Transverse colon (tissue), 4 donors: ENCODE data around the gene MFAP4. TPM values are rescaled to one million over a fixed set of nuclear protein-coding genes. Genes with fewer than 3 reads are reported as not detected.

Experiments used
- DNase-seq: peaks from one replicate; pipeline ENCODE4 v3.0.0-alpha.2; 2019
- H3K27ac ChIP-seq, 4 donors: fragments of 200-600 bp; sonication (generic); 2 replicates each; pipeline ENCODE4 v1.5.1; 2016 to 2018; ENCODE audit warnings: inconsistent platforms in 4 of 4
- H3K27me3 ChIP-seq: fragments of 200-600 bp; sonication (generic); 2 replicates; pipeline ENCODE4 v1.5.1; 2017; ENCODE audit warnings: inconsistent platforms
- H3K36me3 ChIP-seq, 4 donors: fragments of 200-600 bp; sonication (generic); 2 replicates each; pipeline ENCODE4 v1.5.1; 2017 to 2019; ENCODE audit warnings: inconsistent platforms in 4 of 4
- H3K4me1 ChIP-seq, 4 donors: fragments of 200-600 bp; sonication (generic); 2 replicates each; pipeline ENCODE4 v1.5.1; 2017 to 2020; ENCODE audit warnings: inconsistent platforms in 4 of 4
- H3K4me3 ChIP-seq, 4 donors: fragments of 200-600 bp; sonication (generic); 1 replicate in 1 of 4; 2 replicates in 3 of 4; pipeline versions ENCODE4 v1.5.1 to v1.6.1; 2017 to 2019; ENCODE audit warnings: inconsistent platforms in 4 of 4
- H3K9me3 ChIP-seq, 2 donors: fragments of 200-600 bp; sonication (generic); 2 replicates each; pipeline ENCODE4 v1.5.1; 2017 to 2019; ENCODE audit warnings: inconsistent platforms in 2 of 2
- CTCF ChIP-seq, 5 experiments: fragments of 200-600 bp in 3 of 5; fragments of 450-650 bp in 2 of 5; sonication (generic) in 3 of 5; IDR thresholded peaks; 1 replicate in 2 of 5; 2 replicates in 3 of 5; pipeline ENCODE4 v1.5.1; 2016 to 2017; ENCODE audit warnings: antibody characterized with exemption in 5 of 5, inconsistent platforms in 3 of 5, mild to moderate bottlenecking in 2 of 5, moderate library complexity in 1 of 5
- EP300 ChIP-seq: sonication (generic); formaldehyde crosslinking; IDR thresholded peaks from one replicate; pipeline ENCODE4 v1.6.1; 2017; ENCODE audit warnings: antibody characterized with exemption, low read depth
- POLR2A ChIP-seq: fragments of 450-650 bp; IDR thresholded peaks from one replicate; pipeline ENCODE4 v1.6.1; 2016; ENCODE audit warnings: antibody characterized with exemption, mild to moderate bottlenecking, moderate library complexity
- POLR2AphosphoS5 ChIP-seq, 3 donors: sonication (generic); formaldehyde crosslinking; IDR thresholded peaks; one replicate each; pipeline ENCODE4 v1.6.1; 2016; ENCODE audit warnings: antibody characterized with exemption in 3 of 3
- WGBS, 2 donors: methylation state at CpG; one replicate each; pipeline ENCODE4 v1.1.5; 2018; ENCODE audit warnings: low coverage in 1 of 2; 5-methylcytosine and 5-hydroxymethylcytosine counted together
- in situ Hi-C, 4 donors: fragments of 200-750 bp; cut with MboI; loops; one replicate each; pipeline versions ENCODE4 v1.15.0 to v1.15.1; 2017; ENCODE audit warnings: low sequenced_read_pairs in 3 of 4, low pct_ligation_motif_present in 1 of 4, low pct_unique_long_range_greater_than_20kb in 1 of 4
- intact Hi-C: fragments of 100-400 bp; cut with DNase I; formaldehyde crosslinking; loops from one replicate; pipeline ENCODE4 v1.15.1; 2023; ENCODE audit warnings: low total_unique reads
- total RNA-seq, 4 donors: library from RNA; depleted of rRNA; stranded (reverse); fragments of >200 nt; gene quantifications; one replicate each; pipeline ENCODE4 v1.1.0, GENCODE V29; 2016

MFAP4 gene
- total RNA-seq, 4 donors from 2014 or later: 39.7 to 67.3 (median 51.5) TPM

DNA sequence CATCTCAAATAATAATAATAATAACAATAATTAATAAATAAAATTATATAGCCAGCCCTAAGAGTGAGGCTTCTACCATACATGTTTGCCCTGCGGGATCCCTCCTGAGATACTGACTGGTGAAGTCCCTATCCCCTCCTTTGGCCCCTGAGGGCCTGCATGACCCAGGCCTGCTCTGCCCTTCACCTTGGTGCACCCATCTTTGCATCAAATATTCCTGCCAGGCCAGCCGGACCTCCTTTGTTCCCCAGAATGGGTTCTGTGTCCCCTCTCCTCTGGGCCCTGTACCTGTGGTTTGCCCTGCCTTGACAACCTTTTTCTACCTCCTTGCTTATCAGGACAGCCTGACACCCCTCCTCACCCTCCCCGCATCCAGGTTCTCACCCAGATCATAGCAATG, 22.1 kb upstream of the MFAP4 start:
- 95 to 100% methylated on average over 2 to 3 of the region's 3 CpGs for WGBS, 2 donors
- TF ChIP-seq EP300 (no peak), CTCF (IDR thresholded peaks at IDR 0.05) (no peak), POLR2AphosphoS5 (IDR thresholded peaks at IDR 0.05) (no peak), POLR2A (no peak)

GRCh38 chr17:19408346-19408710, 21.3 kb upstream of the MFAP4 start:
- TF ChIP-seq CTCF (IDR thresholded peaks at IDR 0.05) (no peak), POLR2A (no peak), EP300 (no peak), POLR2AphosphoS5 (IDR thresholded peaks at IDR 0.05) (no peak)

More for the DNA sequence above, 22.1 kb upstream of the MFAP4 start:
- DNase-seq: no peak
- in situ Hi-C loops: no loop called here
- no peak overlapping the region for H3K27ac ChIP-seq
- intact Hi-C loops: no loop called here
- H3K9me3 ChIP-seq: no peaks in the 10 kb centered on the region
- no peaks in the 10 kb centered on the region for H3K36me3 ChIP-seq
- H3K4me1 ChIP-seq: peaks cover 0 to 12% (median 0%) of the 10 kb centered on the region in 4 donors
- H3K4me3 ChIP-seq: no peak overlapping the region
- no peaks in the 10 kb centered on the region for H3K27me3 ChIP-seq

DNA sequence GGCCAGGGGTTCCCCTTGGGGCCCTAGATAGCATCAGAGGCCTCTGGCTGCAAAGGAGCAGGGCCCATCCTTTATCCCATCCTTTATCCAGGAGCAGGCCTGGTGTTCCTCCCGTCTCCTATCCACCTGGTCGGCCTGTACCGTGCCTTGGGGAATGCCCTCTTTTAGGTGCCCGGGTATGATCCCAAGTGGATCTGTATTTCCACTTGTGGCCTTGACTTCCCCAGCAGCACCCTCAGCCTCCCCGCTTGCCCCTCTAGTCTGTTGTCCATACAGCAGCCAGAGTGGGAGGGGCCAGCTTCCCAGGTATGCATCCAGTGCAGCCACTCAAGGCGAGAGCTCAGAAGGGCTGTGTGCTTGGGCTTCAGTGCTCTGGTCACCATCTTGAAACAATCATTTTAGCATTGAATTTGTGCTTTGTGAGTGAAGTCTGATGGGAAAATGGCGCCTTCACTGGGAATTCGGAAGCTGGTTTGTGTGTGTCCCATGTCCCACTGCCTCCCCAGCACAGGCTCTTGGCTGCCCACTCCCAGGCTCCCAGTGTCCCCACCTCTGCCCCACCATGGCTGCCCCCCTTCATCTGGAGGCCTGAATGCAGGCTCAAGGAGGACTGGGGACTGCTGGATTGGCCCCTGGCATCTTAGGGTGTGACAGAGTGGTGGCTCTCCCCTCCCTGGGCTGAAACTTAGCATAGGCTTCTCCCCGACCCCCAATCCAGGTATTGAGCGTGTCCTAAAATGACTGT, 20.8 kb upstream of the MFAP4 start:
- Histone ChIP-seq H3K4me3 (no peak overlapping the region), H3K27me3 (no peaks in the 10 kb centered on the region), H3K36me3 (no peaks in the 10 kb centered on the region), H3K27ac (no peak overlapping the region), H3K4me1 (peaks cover 0 to 12% (median 0%) of the 10 kb centered on the region in 4 donors), H3K9me3 (no peaks in the 10 kb centered on the region)
- intact Hi-C loops: no loop called here
- TF ChIP-seq CTCF (IDR thresholded peaks at IDR 0.05): no peak
- no peak for TF ChIP-seq EP300
- TF ChIP-seq POLR2A: no peak
- TF ChIP-seq POLR2AphosphoS5 (IDR thresholded peaks at IDR 0.05): no peak
- WGBS, 2 donors: 97 to 100% methylated on average over 1 to 10 of the region's 10 CpGs
- in situ Hi-C loops: no loop called here
- no peak for DNase-seq

More at GRCh38 chr17:19408346-19408710, 21.3 kb upstream of the MFAP4 start:
- Histone ChIP-seq H3K27me3 (no peaks in the 10 kb centered on the region), H3K4me3 (no peak overlapping the region), H3K4me1 (peaks cover 0 to 12% (median 0%) of the 10 kb centered on the region in 4 donors), H3K36me3 (no peaks in the 10 kb centered on the region), H3K27ac (no peak overlapping the region), H3K9me3 (no peaks in the 10 kb centered on the region)
- intact Hi-C loops (no loop called here), in situ Hi-C loops (no loop called here)
- 95% methylated on average over 2 of the region's 2 CpGs; no CpG with 5 or more reads in 1 of the 2 donors for WGBS, 2 donors
- no peak for DNase-seq

DNA sequence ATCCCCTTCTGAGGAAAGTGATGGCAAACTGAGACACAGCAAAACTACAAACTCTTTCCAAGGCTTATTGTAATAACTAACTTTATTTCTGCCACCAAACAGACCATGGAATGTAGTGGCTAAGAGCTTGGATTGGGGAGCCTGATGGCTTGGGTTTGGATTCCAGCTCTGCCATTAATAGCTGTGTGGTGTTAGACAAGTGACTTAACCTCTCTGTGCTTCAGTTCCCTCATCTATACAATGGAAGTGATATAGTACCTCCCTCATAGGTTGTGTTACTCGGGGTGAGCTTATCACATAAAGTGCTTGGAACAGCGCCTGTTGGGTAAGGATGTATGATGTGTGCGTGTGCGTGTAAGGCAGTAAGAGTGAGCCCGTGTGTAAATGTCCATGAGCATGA, 18.1 kb upstream of the MFAP4 start:
- no peak for DNase-seq
- H3K36me3 ChIP-seq: no peaks in the 10 kb centered on the region
- no peaks in the 10 kb centered on the region for H3K9me3 ChIP-seq
- WGBS, 2 donors: 79 to 89% methylated on average over 4 to 5 of the region's 5 CpGs
- in situ Hi-C loops (no loop called here), intact Hi-C loops (no loop called here)
- no peak for TF ChIP-seq EP300
- no peak for TF ChIP-seq POLR2AphosphoS5 (IDR thresholded peaks at IDR 0.05)
- no peak for TF ChIP-seq POLR2A
- TF ChIP-seq CTCF (IDR thresholded peaks at IDR 0.05): no peak
- no peaks in the 10 kb centered on the region for H3K27me3 ChIP-seq
- no peak overlapping the region for H3K4me3 ChIP-seq
- H3K4me1 ChIP-seq: peaks cover 7 to 29% (median 14%) of the 10 kb centered on the region in 4 donors
- H3K27ac ChIP-seq: no peak overlapping the region
